ENCODE measurements around the gene GSTM4.
"Not testable (repeated sequence)": the region's sequence is repeated elsewhere in the genome, so short reads cannot be mapped to it uniquely, and the experiment has no call there.

Gene GSTM4

GRCh38 chr1:109660691-109661026 lies 4.8 kb downstream of the GSTM4 start:
- not testable (repeated sequence) for H3K27ac Mint-ChIP-seq, H3K4me3 Mint-ChIP-seq, H3K27me3 Mint-ChIP-seq, H3K9me3 Mint-ChIP-seq, ATAC-seq
- Mint-ChIP-seq H3K4me1 (peaks cover 13% of the 10 kb centered on the region), H3K36me3 (peaks cover 11% of the 10 kb centered on the region)

- Mint-ChIP-seq H3K27me3 (no peaks in the 10 kb centered on the region), H3K27ac (no peak overlapping the region), H3K4me1 (peaks cover 5% of the 10 kb centered on the region), H3K4me3 (no peak overlapping the region), H3K9me3 (no peaks in the 10 kb centered on the region), H3K36me3 (peaks cover 11% of the 10 kb centered on the region)
- no peak for ATAC-seq
Measured at GRCh38 chr1:109661391-109661790, 5.5 kb downstream of the GSTM4 start.

GRCh38 chr1:109664671-109665070 lies 8.8 kb downstream of the GSTM4 start:
- H3K4me1 Mint-ChIP-seq, result peaks cover 17% of the 10 kb centered on the region
- H3K4me3 Mint-ChIP-seq, result no peak overlapping the region
- H3K36me3 Mint-ChIP-seq, result peaks cover 11% of the 10 kb centered on the region
- no peak for ATAC-seq
- no peaks in the 10 kb centered on the region for H3K27me3 Mint-ChIP-seq
- no peak overlapping the region for H3K27ac Mint-ChIP-seq
- H3K9me3 Mint-ChIP-seq, result no peaks in the 10 kb centered on the region

GRCh38 chr1:109667452-109668122 lies 11.7 kb downstream of the GSTM4 start, which contains the start of gene GSTM2:
TSS of gene GSTM2 (plus strand) at chr1:109668057. CDS start at chr1:109668116, 59 bp downstream.
- peaks cover 17% of the 10 kb centered on the region for H3K4me1 Mint-ChIP-seq
- peaks cover 6% of the 10 kb centered on the region for H3K36me3 Mint-ChIP-seq
- peak; percentile 94 for ATAC-seq
- H3K9me3 Mint-ChIP-seq, result no peaks in the 10 kb centered on the region
- H3K4me3 Mint-ChIP-seq, result peak within 1 kb of the TSS; percentile 68
- H3K27me3 Mint-ChIP-seq, result no peaks in the 10 kb centered on the region
- H3K27ac Mint-ChIP-seq, result peak within 1 kb of the TSS; percentile 52

- H3K4me1 Mint-ChIP-seq, result peaks cover 17% of the 10 kb centered on the region
- no peaks in the 10 kb centered on the region for H3K9me3 Mint-ChIP-seq
- peak overlapping the region; percentile 68 for H3K4me3 Mint-ChIP-seq
- H3K27ac Mint-ChIP-seq, result peak overlapping the region; percentile 52
- ATAC-seq, result peak; percentile 21
- no peaks in the 10 kb centered on the region for H3K27me3 Mint-ChIP-seq
- H3K36me3 Mint-ChIP-seq, result peaks cover 11% of the 10 kb centered on the region
Measured at GRCh38 chr1:109668123-109668775, 12.3 kb downstream of the GSTM4 start.

- Mint-ChIP-seq H3K4me3 (peak overlapping the region; percentile 35), H3K9me3 (no peaks in the 10 kb centered on the region), H3K27ac (no peak overlapping the region), H3K4me1 (peaks cover 17% of the 10 kb centered on the region), H3K27me3 (no peaks in the 10 kb centered on the region), H3K36me3 (peaks cover 12% of the 10 kb centered on the region)
- no peak for ATAC-seq
Measured at GRCh38 chr1:109669246-109669948, 13.5 kb downstream of the GSTM4 start.

GRCh38 chr1:109669949-109670302 lies 14.0 kb downstream of the GSTM4 start:
- not testable (repeated sequence) for H3K27ac Mint-ChIP-seq, H3K27me3 Mint-ChIP-seq

GRCh38 chr1:109671067-109671466 lies 15.2 kb downstream of the GSTM4 start:
- no peak overlapping the region for H3K4me3 Mint-ChIP-seq
- ATAC-seq, result no peak
- peaks cover 17% of the 10 kb centered on the region for H3K4me1 Mint-ChIP-seq
- no peak overlapping the region for H3K27ac Mint-ChIP-seq
- no peaks in the 10 kb centered on the region for H3K9me3 Mint-ChIP-seq
- peaks cover 12% of the 10 kb centered on the region for H3K36me3 Mint-ChIP-seq
- no peaks in the 10 kb centered on the region for H3K27me3 Mint-ChIP-seq

More at GRCh38 chr1:109669949-109670302, 14.0 kb downstream of the GSTM4 start:
- H3K4me3 Mint-ChIP-seq, ATAC-seq, H3K9me3 Mint-ChIP-seq: not testable (repeated sequence)
- Mint-ChIP-seq H3K4me1 (peaks cover 17% of the 10 kb centered on the region), H3K36me3 (peaks cover 12% of the 10 kb centered on the region)

- H3K36me3 Mint-ChIP-seq, result peaks cover 12% of the 10 kb centered on the region
- H3K27ac Mint-ChIP-seq, ATAC-seq, H3K4me3 Mint-ChIP-seq, H3K4me1 Mint-ChIP-seq, H3K9me3 Mint-ChIP-seq, H3K27me3 Mint-ChIP-seq: not testable (repeated sequence)
Measured at GRCh38 chr1:109673861-109674260, 18.0 kb downstream of the GSTM4 start.

GRCh38 chr1:109676683-109677381 lies 20.9 kb downstream of the GSTM4 start:
- ATAC-seq, H3K36me3 Mint-ChIP-seq, H3K27ac Mint-ChIP-seq, H3K9me3 Mint-ChIP-seq, H3K4me1 Mint-ChIP-seq, H3K4me3 Mint-ChIP-seq, H3K27me3 Mint-ChIP-seq: not testable (repeated sequence)

- Mint-ChIP-seq H3K9me3 (no peaks in the 10 kb centered on the region), H3K4me3 (no peak overlapping the region), H3K36me3 (peaks cover 6% of the 10 kb centered on the region), H3K27ac (no peak overlapping the region), H3K27me3 (no peaks in the 10 kb centered on the region), H3K4me1 (no peaks in the 10 kb centered on the region)
- no peak for ATAC-seq
Measured at GRCh38 chr1:109677459-109677858, 21.6 kb downstream of the GSTM4 start.

GRCh38 chr1:109678637-109679036 lies 22.7 kb downstream of the GSTM4 start:
- ATAC-seq, H3K36me3 Mint-ChIP-seq, H3K9me3 Mint-ChIP-seq, H3K27ac Mint-ChIP-seq, H3K4me1 Mint-ChIP-seq, H3K4me3 Mint-ChIP-seq, H3K27me3 Mint-ChIP-seq: not testable (repeated sequence)

- H3K27ac Mint-ChIP-seq, H3K9me3 Mint-ChIP-seq, ATAC-seq, H3K4me1 Mint-ChIP-seq, H3K27me3 Mint-ChIP-seq, H3K4me3 Mint-ChIP-seq, H3K36me3 Mint-ChIP-seq: not testable (repeated sequence)
Measured at GRCh38 chr1:109684777-109685176, 28.9 kb downstream of the GSTM4 start.

GRCh38 chr1:109685399-109685798 lies 29.5 kb downstream of the GSTM4 start:
- not testable (repeated sequence) for H3K9me3 Mint-ChIP-seq, H3K36me3 Mint-ChIP-seq, H3K27me3 Mint-ChIP-seq, ATAC-seq, H3K27ac Mint-ChIP-seq, H3K4me3 Mint-ChIP-seq, H3K4me1 Mint-ChIP-seq

- H3K36me3 Mint-ChIP-seq, H3K27me3 Mint-ChIP-seq, H3K4me1 Mint-ChIP-seq, ATAC-seq, H3K4me3 Mint-ChIP-seq, H3K9me3 Mint-ChIP-seq, H3K27ac Mint-ChIP-seq: not testable (repeated sequence)
Measured at GRCh38 chr1:109685890-109686289, 30.0 kb downstream of the GSTM4 start.
